AG09309 (cell line): ENCODE data around the gene SYCP3.

ENCODE experiments used
- DNase-seq: peaks from one replicate; pipeline ENCODE4 v3.0.0-alpha.2; 2010; ENCODE audit warnings: low read depth
- H3K4me3 ChIP-seq: 2 replicates; pipeline ENCODE4 v1.5.1; 2011; ENCODE audit warnings: mild to moderate bottlenecking, low read depth, low read length, moderate library complexity; ENCODE audit not compliant: control insufficient read depth
- TF ChIP-seq, protein P1 (sequence below): IDR thresholded peaks from 2 replicates; pipeline ENCODE4 v1.5.1; 2011; ENCODE audit warnings: mild to moderate bottlenecking, low read depth, low read length, inconsistent platforms; ENCODE audit not compliant: insufficient read depth, control insufficient read depth; ENCODE audit errors: missing control alignments

Gene SYCP3

DNA sequence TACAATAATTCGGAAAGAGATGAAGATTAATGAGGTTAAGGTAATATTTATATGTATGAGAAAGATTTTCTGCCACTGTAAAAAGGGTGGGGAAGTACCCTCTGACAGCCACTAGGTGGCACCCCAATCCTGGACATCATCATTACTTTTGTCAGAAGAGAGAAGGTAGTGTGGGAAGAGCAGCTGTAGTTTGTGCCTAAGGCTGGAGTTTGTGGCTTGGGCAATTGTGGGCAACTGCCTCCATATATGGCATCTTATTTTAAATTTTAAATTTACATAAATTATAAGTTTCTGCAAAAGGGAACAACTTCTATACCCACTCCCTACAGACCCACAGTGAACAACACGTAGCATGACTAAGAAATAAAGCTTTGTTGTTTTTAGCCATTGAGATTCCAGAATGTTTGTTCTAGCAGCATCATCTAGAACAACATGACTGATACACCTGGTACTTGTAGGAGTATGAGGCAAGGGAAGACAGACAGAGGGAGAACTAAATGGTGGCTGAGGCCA lies 34.4 kb upstream of the SYCP3 start:
- H3K4me3 ChIP-seq, result no peak overlapping the region

DNA sequence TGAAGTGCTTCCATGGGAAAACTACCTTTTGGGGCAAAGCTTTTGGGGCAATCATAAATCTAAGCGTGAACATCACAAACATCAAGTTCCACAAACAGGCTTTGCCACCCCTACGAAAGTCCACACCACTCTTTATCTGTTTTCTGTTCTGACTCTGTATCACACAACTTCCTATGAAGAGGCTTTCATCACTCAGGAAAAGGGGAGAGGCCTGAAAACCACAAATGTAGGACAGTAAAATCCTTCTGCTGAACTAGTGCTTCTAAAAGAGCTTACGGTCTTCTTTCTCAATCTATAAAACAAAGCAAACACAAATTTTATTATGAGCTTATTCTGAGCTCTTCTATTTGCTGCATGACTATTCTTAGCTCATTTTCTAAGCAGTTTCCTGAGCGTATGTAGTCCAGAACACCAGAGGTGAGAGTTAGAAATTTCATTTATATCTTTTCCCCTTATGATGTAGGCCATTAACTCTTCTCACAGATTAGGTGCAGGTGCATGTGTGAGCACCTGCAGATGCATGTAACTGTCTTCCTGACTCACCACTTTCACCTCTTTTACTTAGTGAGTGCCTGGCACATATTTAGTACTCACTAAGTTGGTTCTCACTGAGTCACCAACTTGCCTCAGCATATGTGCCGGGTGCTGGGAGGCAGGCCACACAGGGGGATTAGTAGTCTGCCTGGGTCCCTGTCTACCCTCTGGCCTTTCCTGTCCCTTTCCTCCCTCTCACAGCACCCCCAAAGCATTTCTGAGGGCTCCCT lies 32.9 kb upstream of the SYCP3 start:
- TF ChIP-seq, protein P1, sequence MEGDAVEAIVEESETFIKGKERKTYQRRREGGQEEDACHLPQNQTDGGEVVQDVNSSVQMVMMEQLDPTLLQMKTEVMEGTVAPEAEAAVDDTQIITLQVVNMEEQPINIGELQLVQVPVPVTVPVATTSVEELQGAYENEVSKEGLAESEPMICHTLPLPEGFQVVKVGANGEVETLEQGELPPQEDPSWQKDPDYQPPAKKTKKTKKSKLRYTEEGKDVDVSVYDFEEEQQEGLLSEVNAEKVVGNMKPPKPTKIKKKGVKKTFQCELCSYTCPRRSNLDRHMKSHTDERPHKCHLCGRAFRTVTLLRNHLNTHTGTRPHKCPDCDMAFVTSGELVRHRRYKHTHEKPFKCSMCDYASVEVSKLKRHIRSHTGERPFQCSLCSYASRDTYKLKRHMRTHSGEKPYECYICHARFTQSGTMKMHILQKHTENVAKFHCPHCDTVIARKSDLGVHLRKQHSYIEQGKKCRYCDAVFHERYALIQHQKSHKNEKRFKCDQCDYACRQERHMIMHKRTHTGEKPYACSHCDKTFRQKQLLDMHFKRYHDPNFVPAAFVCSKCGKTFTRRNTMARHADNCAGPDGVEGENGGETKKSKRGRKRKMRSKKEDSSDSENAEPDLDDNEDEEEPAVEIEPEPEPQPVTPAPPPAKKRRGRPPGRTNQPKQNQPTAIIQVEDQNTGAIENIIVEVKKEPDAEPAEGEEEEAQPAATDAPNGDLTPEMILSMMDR, result no peak
- DNase-seq, result no peak

More for the DNA sequence above, 34.4 kb upstream of the SYCP3 start:
- DNase-seq, result peak; percentile 27
- TF ChIP-seq, protein P1, result peak; percentile 84

DNA sequence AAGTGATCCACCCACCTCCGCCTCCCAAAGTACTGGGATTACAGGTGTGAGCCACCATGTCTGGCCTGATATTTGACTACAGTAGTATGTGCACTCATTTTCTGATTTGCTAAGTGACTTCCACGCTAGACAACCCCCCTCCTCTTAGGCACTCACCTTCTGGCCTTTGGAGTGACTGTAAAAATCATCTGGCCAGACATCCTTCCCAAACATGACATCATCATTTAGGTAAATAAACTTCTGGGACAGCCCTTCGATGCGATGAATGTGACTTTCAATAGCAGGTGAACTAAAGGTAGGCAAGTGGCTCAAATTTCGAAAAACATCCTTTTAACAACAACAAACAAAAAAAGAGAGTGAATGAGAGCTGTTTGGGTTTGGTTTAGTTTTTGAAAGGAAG lies 30.6 kb upstream of the SYCP3 start:
- TF ChIP-seq, protein P1, result no peak
- no peak overlapping the region for H3K4me3 ChIP-seq
- DNase-seq, result no peak

More for the DNA sequence above, 32.9 kb upstream of the SYCP3 start:
- H3K4me3 ChIP-seq, result no peak overlapping the region

DNA sequence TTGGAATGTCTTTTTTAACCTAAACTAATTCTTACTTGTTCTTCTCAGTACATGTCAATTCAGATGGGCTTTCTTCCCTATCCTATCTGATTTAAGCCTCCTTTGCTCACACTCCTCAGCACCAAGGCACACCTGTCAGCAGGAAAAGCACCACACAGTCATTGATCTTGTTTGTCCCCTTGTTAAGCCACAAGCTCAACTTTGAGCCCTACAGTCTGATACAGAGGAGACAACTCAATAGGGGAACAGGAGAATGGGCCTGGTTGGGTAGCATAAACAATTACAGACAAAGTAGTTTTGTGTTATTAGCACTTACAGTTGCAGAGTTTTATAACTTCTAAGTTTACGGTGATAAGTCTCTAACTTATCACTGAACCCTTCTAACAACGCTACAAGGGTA lies 29.5 kb upstream of the SYCP3 start:
- no peak overlapping the region for H3K4me3 ChIP-seq
- DNase-seq, result no peak
- TF ChIP-seq, protein P1, result no peak

DNA sequence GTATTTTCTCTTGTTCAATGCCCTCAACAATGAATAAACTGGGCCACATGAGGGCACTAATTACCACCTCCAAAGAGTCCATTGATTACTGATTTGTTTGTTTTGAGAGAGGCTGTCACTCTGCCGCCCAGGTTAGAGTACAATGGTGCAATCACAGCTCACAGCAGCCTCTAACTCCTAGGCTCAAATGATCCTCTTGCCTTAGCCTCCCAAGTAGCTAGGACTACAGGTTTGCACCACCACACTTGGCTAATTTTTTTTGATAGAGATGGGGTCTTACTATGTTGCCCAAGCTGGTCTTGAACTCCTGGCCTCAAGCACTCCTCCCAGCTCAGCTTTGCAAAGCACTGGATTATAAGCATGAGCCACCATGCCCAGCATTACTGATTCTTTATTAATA lies 28.3 kb upstream of the SYCP3 start:
- no peak overlapping the region for H3K4me3 ChIP-seq
- DNase-seq, result no peak
- TF ChIP-seq, protein P1, result no peak

DNA sequence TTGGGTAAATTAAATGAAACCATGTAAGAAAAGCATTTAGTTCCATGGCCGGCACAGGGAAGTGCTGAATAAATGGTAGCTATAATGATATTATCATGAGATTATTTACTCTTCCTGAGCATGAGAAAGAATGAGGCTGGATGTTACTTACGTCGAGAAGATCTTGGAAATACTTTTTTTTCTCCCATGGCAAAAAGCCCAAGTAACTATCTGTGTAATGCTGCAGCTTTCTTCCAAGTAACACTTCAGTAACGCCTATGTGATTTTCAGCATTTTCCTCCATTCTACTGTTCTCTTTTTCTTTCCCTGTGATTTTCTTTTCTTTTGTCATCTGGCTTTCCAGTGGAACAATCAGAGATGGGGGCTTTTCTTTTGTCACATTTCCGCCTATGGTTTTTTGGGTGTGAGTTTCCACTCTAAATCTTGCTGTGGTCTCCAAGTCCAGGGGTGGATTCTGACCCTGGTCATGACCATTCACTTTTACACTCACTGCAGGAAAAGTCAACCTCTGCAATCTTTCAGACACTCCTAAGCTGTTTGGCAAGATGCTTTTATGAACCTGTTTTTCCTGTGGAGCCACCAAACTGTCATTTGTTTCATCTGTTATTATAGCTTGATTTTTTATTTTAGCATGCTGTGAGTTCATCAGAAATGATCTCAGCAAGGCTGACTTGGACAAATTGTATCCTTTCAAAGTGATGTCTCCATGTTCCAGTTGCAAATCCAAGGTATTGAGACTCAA lies 25.0 kb upstream of the SYCP3 start:
- TF ChIP-seq, protein P1, result no peak
- H3K4me3 ChIP-seq, result no peak overlapping the region
- no peak for DNase-seq
